SK-N-SH (cell line): Measurements from ENCODE around the gene NLK. TPM values are rescaled to one million over a fixed set of nuclear protein-coding genes. Genes with fewer than 3 reads are reported as not detected.

Source experiments
- CTCF ChIA-PET: fragments of 300-600, 350-600 bp; formaldehyde crosslinking; extraction: SDS; loops from one replicate; lab custom pipeline; 2021; lab: Yijun Ruan, JAX
- POLR2A ChIA-PET: fragments of 350-600 bp; sonication (Branson Sonifier 250); formaldehyde crosslinking; extraction: SDS; loops from one replicate; lab custom pipeline; 2020; ENCODE audit warnings: antibody characterized with exemption, inconsistent platforms; lab: Yijun Ruan, JAX
- DNase-seq: peaks from one replicate; pipeline ENCODE4 v3.0.0; 2012
- H2AFZ ChIP-seq: fragments of 200-600 bp; sonication (generic); 2 replicates; pipeline ENCODE4 v1.8.1; 2016; ENCODE audit warnings: antibody characterized with exemption, mild to moderate bottlenecking, low read depth
- H3F3A ChIP-seq: fragments of 200-600 bp; sonication (generic); replicated peaks from 2 replicates; pipeline ENCODE3; 2016; ENCODE audit warnings: antibody characterized with exemption, mild to moderate bottlenecking; ENCODE audit not compliant: insufficient read depth
- H3K27ac ChIP-seq, 2 experiments: fragments of 200-500 bp in 1 of 2; fragments of 200-600 bp in 1 of 2; sonication (Bioruptor generic) in 1 of 2; sonication (generic), shearing (Covaris generic) in 1 of 2; 2 replicates each; pipeline versions ENCODE4 v1.5.1 to v1.6.1; 2014 to 2016; ENCODE audit warnings: low read depth in 2 of 2, inconsistent platforms in 1 of 2, low read length in 1 of 2, mild to moderate bottlenecking in 1 of 2, mixed read lengths in 1 of 2
- H3K27me3 ChIP-seq: fragments of 200-600 bp; sonication (generic), shearing (Covaris generic); 2 replicates; pipeline ENCODE4 v1.6.1; 2016; ENCODE audit warnings: mixed run types; ENCODE audit not compliant: insufficient read depth
- H3K36me3 ChIP-seq, 2 experiments: fragments of 200-500 bp in 1 of 2; fragments of 200-600 bp in 1 of 2; sonication (Bioruptor generic) in 1 of 2; sonication (generic) in 1 of 2; replicated peaks in 1 of 2; 2 replicates each; pipeline versions ENCODE3 to v1.5.1; 2014 to 2016; ENCODE audit warnings: low read length in 1 of 2, mild to moderate bottlenecking in 1 of 2; ENCODE audit not compliant: insufficient read depth in 2 of 2, control insufficient read depth in 1 of 2
- H3K4me1 ChIP-seq, 2 experiments: fragments of 200-500 bp in 1 of 2; fragments of 200-600 bp in 1 of 2; sonication (Bioruptor generic) in 1 of 2; sonication (generic), shearing (Covaris generic) in 1 of 2; 2 replicates each; pipeline versions ENCODE4 v1.5.1 to v1.6.1; 2014 to 2016; ENCODE audit warnings: low read depth in 1 of 2, low read length in 1 of 2, mixed run types in 1 of 2; ENCODE audit not compliant: insufficient read depth in 2 of 2, control insufficient read depth in 1 of 2
- H3K4me2 ChIP-seq: fragments of 200-600 bp; sonication (generic), shearing (Covaris generic); 2 replicates; pipeline ENCODE4 v1.6.1; 2017; ENCODE audit warnings: mixed run types
- H3K4me3 ChIP-seq, 2 experiments: fragments of 200-500 bp in 1 of 2; fragments of 200-600 bp in 1 of 2; sonication (Bioruptor generic) in 1 of 2; sonication (generic), shearing (Covaris generic) in 1 of 2; 2 replicates each; pipeline versions ENCODE4 v1.5.1 to v1.8.1; 2014 to 2016; ENCODE audit warnings: low read depth in 2 of 2, inconsistent platforms in 1 of 2, low read length in 1 of 2, mild to moderate bottlenecking in 1 of 2, mixed read lengths in 1 of 2, moderate library complexity in 1 of 2
- H3K79me2 ChIP-seq: fragments of 200-600 bp; sonication (generic); 2 replicates; pipeline ENCODE4 v1.8.1; 2017; ENCODE audit warnings: mild to moderate bottlenecking; ENCODE audit not compliant: insufficient read depth
- H3K9ac ChIP-seq: fragments of 200-600 bp; sonication (generic); 2 replicates; pipeline ENCODE4 v1.6.1; 2017; ENCODE audit warnings: mixed run types
- H3K9me2 ChIP-seq: fragments of 200-600 bp; sonication (generic); 2 replicates; pipeline ENCODE4 v1.6.1; 2017; ENCODE audit warnings: mixed run types
- H3K9me3 ChIP-seq: fragments of 200-600 bp; sonication (generic); 2 replicates; pipeline ENCODE4 v1.6.1; 2017; ENCODE audit warnings: mixed run types, mild to moderate bottlenecking, moderate library complexity
- H4K20me1 ChIP-seq: fragments of 200-600 bp; sonication (generic); 2 replicates; pipeline ENCODE4 v1.6.1; 2017; ENCODE audit warnings: mild to moderate bottlenecking, mixed run types; ENCODE audit not compliant: insufficient read depth
- ELF1 ChIP-seq: IDR thresholded peaks from 2 replicates; pipeline ENCODE4 v1.4.0; 2012
- EP300 ChIP-seq, 2 experiments: IDR thresholded peaks; 2 replicates each; pipeline versions ENCODE4 v1.4.0 to v1.6.1; 2012; ENCODE audit warnings: borderline replicate concordance in 1 of 2, low read depth in 1 of 2, low read length in 1 of 2
- FOXJ3 ChIP-seq: sonication (generic); formaldehyde crosslinking; IDR thresholded peaks from 2 replicates; pipeline ENCODE4 v1.5.1; 2020; ENCODE audit warnings: mild to moderate bottlenecking, missing genetic modification reagents
- FOXM1 ChIP-seq: IDR thresholded peaks from 2 replicates; pipeline ENCODE4 v1.4.0; 2012; ENCODE audit warnings: low read depth, mild to moderate bottlenecking
- MEF2A ChIP-seq: IDR thresholded peaks from 2 replicates; pipeline ENCODE4 v1.4.0; 2012; ENCODE audit warnings: low read depth, borderline replicate concordance
- MXI1 ChIP-seq: IDR thresholded peaks from 2 replicates; pipeline ENCODE4 v1.6.1; 2012; ENCODE audit warnings: mild to moderate bottlenecking, low read depth, low read length, improper control_type of control experiment
- TCF12 ChIP-seq: IDR thresholded peaks from 2 replicates; pipeline ENCODE4 v1.4.0; 2012
- TEAD4 ChIP-seq: IDR thresholded peaks from 2 replicates; pipeline ENCODE4 v1.4.0; 2012; ENCODE audit warnings: mild to moderate bottlenecking, borderline replicate concordance; ENCODE audit not compliant: insufficient read depth
- WGBS: methylation state at CpG from one replicate; pipeline ENCODE4 v1.1.6; 2017; ENCODE audit warnings: low lambda C conversion rate; 5-methylcytosine and 5-hydroxymethylcytosine counted together
- polyA plus RNA-seq, 3 experiments: library from polyadenylated mRNA; depleted of rRNA; stranded (reverse); fragments of >200 nt; gene quantifications; 2 replicates each; pipeline ENCODE4 v1.2.3, GENCODE V29; 2012
- TF ChIP-seq, protein P1 (sequence below): IDR thresholded peaks from 2 replicates; pipeline ENCODE4 v1.4.0; 2012; ENCODE audit warnings: low read depth
- TF ChIP-seq, protein P2 (sequence below): fragments of 200-600 bp; sonication (generic); IDR thresholded peaks from 2 replicates; pipeline ENCODE4 v1.6.1; 2017; ENCODE audit warnings: antibody characterized with exemption, mild to moderate bottlenecking, moderate library complexity
- TF ChIP-seq, protein P3 (sequence below): fragments of 150-350 bp; IDR thresholded peaks from 2 replicates; pipeline ENCODE4 v1.6.1; 2017; ENCODE audit warnings: antibody characterized with exemption, low read length, low read depth, borderline replicate concordance
- TF ChIP-seq, protein P4 (sequence below): fragments of 150-350 bp; IDR thresholded peaks from 2 replicates; pipeline ENCODE4 v1.6.1; 2016; ENCODE audit warnings: mild to moderate bottlenecking, low read depth, low read length
- TF ChIP-seq, protein P5 (sequence below): IDR thresholded peaks from 2 replicates; pipeline ENCODE4 v1.6.1; 2012; ENCODE audit warnings: mild to moderate bottlenecking, low read depth, low read length, moderate library complexity

Gene NLK
- polyA plus RNA-seq, 1 of the 3 experiments (the other 2 are of a cell fraction) = 12.3 TPM

DNA sequence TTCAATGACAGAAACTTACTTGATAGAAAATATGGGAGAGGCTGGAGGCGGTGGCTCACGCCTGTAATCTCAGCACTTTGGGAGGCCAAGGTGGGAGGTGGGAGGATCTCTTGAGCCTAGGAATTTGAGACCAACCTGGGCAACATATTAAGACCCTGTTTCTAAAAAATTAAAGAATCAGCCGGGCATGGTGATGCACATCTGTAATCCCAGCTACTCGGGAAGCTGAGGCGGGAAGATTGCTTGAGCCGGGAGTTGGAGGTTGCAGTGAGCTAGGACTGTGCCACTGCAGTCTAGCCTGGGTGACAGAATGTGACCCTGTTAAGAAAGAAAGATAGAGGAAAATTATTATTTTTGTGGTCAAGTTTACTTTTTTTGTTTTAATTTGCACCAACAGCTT lies 2.1 kb upstream of the NLK start:
- Histone ChIP-seq H3K27ac (peak overlapping the region in 1 of 2 experiments; percentile 52; a peak in 1 of 4 replicates), H4K20me1 (peaks cover 20% of the 10 kb centered on the region)
- POLR2A ChIA-PET = no interaction called here

More for the DNA sequence above, 2.1 kb upstream of the NLK start:
- CTCF ChIA-PET = interaction anchor here (1.3 kb wide), 1 partner anchor 9 kb away, joined by 3 read pairs; no protein-coding TSS in a partner anchor
- H3K9me2 ChIP-seq = no peaks in the 10 kb centered on the region
- H3K9me3 ChIP-seq = no peaks in the 10 kb centered on the region
- H3K27me3 ChIP-seq = no peaks in the 10 kb centered on the region
- TF ChIP-seq, protein P1, sequence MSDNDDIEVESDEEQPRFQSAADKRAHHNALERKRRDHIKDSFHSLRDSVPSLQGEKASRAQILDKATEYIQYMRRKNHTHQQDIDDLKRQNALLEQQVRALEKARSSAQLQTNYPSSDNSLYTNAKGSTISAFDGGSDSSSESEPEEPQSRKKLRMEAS = no peak
- TF ChIP-seq EP300 (IDR thresholded peaks at IDR 0.05; ENCODE audit: borderline replicate concordance in 1 of 2, low read depth in 1 of 2, low read length in 1 of 2) = no peak
- TF ChIP-seq, protein P2, sequence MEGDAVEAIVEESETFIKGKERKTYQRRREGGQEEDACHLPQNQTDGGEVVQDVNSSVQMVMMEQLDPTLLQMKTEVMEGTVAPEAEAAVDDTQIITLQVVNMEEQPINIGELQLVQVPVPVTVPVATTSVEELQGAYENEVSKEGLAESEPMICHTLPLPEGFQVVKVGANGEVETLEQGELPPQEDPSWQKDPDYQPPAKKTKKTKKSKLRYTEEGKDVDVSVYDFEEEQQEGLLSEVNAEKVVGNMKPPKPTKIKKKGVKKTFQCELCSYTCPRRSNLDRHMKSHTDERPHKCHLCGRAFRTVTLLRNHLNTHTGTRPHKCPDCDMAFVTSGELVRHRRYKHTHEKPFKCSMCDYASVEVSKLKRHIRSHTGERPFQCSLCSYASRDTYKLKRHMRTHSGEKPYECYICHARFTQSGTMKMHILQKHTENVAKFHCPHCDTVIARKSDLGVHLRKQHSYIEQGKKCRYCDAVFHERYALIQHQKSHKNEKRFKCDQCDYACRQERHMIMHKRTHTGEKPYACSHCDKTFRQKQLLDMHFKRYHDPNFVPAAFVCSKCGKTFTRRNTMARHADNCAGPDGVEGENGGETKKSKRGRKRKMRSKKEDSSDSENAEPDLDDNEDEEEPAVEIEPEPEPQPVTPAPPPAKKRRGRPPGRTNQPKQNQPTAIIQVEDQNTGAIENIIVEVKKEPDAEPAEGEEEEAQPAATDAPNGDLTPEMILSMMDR = no peak
- TF ChIP-seq, protein P3, sequence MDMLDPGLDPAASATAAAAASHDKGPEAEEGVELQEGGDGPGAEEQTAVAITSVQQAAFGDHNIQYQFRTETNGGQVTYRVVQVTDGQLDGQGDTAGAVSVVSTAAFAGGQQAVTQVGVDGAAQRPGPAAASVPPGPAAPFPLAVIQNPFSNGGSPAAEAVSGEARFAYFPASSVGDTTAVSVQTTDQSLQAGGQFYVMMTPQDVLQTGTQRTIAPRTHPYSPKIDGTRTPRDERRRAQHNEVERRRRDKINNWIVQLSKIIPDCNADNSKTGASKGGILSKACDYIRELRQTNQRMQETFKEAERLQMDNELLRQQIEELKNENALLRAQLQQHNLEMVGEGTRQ = no peak
- TF ChIP-seq, protein P4, sequence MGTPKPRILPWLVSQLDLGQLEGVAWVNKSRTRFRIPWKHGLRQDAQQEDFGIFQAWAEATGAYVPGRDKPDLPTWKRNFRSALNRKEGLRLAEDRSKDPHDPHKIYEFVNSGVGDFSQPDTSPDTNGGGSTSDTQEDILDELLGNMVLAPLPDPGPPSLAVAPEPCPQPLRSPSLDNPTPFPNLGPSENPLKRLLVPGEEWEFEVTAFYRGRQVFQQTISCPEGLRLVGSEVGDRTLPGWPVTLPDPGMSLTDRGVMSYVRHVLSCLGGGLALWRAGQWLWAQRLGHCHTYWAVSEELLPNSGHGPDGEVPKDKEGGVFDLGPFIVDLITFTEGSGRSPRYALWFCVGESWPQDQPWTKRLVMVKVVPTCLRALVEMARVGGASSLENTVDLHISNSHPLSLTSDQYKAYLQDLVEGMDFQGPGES = no peak
- TF ChIP-seq TEAD4 = no peak
- no peak for TF ChIP-seq FOXM1
- TF ChIP-seq, protein P5, sequence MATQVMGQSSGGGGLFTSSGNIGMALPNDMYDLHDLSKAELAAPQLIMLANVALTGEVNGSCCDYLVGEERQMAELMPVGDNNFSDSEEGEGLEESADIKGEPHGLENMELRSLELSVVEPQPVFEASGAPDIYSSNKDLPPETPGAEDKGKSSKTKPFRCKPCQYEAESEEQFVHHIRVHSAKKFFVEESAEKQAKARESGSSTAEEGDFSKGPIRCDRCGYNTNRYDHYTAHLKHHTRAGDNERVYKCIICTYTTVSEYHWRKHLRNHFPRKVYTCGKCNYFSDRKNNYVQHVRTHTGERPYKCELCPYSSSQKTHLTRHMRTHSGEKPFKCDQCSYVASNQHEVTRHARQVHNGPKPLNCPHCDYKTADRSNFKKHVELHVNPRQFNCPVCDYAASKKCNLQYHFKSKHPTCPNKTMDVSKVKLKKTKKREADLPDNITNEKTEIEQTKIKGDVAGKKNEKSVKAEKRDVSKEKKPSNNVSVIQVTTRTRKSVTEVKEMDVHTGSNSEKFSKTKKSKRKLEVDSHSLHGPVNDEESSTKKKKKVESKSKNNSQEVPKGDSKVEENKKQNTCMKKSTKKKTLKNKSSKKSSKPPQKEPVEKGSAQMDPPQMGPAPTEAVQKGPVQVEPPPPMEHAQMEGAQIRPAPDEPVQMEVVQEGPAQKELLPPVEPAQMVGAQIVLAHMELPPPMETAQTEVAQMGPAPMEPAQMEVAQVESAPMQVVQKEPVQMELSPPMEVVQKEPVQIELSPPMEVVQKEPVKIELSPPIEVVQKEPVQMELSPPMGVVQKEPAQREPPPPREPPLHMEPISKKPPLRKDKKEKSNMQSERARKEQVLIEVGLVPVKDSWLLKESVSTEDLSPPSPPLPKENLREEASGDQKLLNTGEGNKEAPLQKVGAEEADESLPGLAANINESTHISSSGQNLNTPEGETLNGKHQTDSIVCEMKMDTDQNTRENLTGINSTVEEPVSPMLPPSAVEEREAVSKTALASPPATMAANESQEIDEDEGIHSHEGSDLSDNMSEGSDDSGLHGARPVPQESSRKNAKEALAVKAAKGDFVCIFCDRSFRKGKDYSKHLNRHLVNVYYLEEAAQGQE = no peak
- no peak for TF ChIP-seq MXI1
- no peak for TF ChIP-seq ELF1
- TF ChIP-seq TCF12 = no peak
- TF ChIP-seq FOXJ3 (CRISPR knock-in tag) = no peak
- no peak for TF ChIP-seq MEF2A
- peaks cover 0 to 20% of the 10 kb centered on the region in 2 experiments; a peak in 2 of 4 replicates for H3K4me1 ChIP-seq
- peaks cover 36% of the 10 kb centered on the region for H3K79me2 ChIP-seq
- peaks cover 5 to 8% of the 10 kb centered on the region in 2 experiments for H3K36me3 ChIP-seq
- no peak for DNase-seq
- no peak overlapping the region; the same call in 1 of the 2 replicates for H3K9ac ChIP-seq
- H2AFZ ChIP-seq = peak overlapping the region; percentile 93
- H3F3A ChIP-seq = peaks cover 3% of the 10 kb centered on the region
- H3K4me3 ChIP-seq = peak overlapping the region; percentile 54 to 68
- 20% methylated on average over 6 of the region's 6 CpGs for WGBS
- H3K4me2 ChIP-seq = peak overlapping the region; percentile 65
